Breast epithelium (tissue), 4 donors: ENCODE measurements around the gene CTNNA3. TPM values are rescaled to one million over a fixed set of nuclear protein-coding genes. Genes with fewer than 3 reads are reported as not detected.

ENCODE experiments used
- DNase-seq, 2 donors: peaks; one replicate each; pipeline ENCODE4 v3.0.0-alpha.2; 2019; ENCODE audit warnings: low spot score in 2 of 2
- H3K27ac ChIP-seq, 2 donors: fragments of 200-600 bp; sonication (generic) in 1 of 2; one replicate each; pipeline ENCODE4 v1.5.1; 2016 to 2019; ENCODE audit warnings: mild to moderate bottlenecking in 1 of 2
- H3K27me3 ChIP-seq, 2 donors: fragments of 200-600 bp; sonication (generic) in 1 of 2; one replicate each; pipeline versions ENCODE4 v1.5.1 to v1.6.0; 2017 to 2019; ENCODE audit warnings: control low read depth in 1 of 2, mild to moderate bottlenecking in 1 of 2
- H3K36me3 ChIP-seq: fragments of 200-600 bp; one replicate; pipeline ENCODE4 v1.5.1; 2019
- H3K4me1 ChIP-seq, 2 donors: fragments of 200-600 bp; sonication (generic); one replicate each; pipeline ENCODE4 v1.5.1; 2016 to 2019; ENCODE audit warnings: control low read depth in 1 of 2
- H3K4me3 ChIP-seq, 3 donors: fragments of 200-600 bp; sonication (generic); 1 replicate in 2 of 3; 2 replicates in 1 of 3; pipeline ENCODE4 v1.5.1; 2016 to 2019; ENCODE audit warnings: mild to moderate bottlenecking in 3 of 3, moderate library complexity in 2 of 3
- H3K9me3 ChIP-seq, 2 donors: fragments of 200-600 bp; sonication (generic) in 1 of 2; one replicate each; pipeline ENCODE4 v1.5.1; 2016 to 2019; ENCODE audit warnings: control low read depth in 1 of 2
- CTCF ChIP-seq, 3 donors: fragments of 450-650 bp; IDR thresholded peaks; one replicate each; pipeline ENCODE4 v1.5.1; 2016 to 2017; ENCODE audit warnings: antibody characterized with exemption in 3 of 3, mild to moderate bottlenecking in 3 of 3, moderate library complexity in 3 of 3
- POLR2A ChIP-seq: fragments of 450-650 bp; IDR thresholded peaks from one replicate; pipeline ENCODE4 v1.6.1; 2016; ENCODE audit warnings: antibody characterized with exemption, mild to moderate bottlenecking, moderate library complexity
- POLR2AphosphoS5 ChIP-seq, 3 donors: sonication (generic); formaldehyde crosslinking; IDR thresholded peaks; one replicate each; pipeline ENCODE4 v1.6.1; 2017; ENCODE audit warnings: antibody characterized with exemption in 3 of 3
- intact Hi-C: fragments of 100-400 bp; cut with DNase I; formaldehyde crosslinking; loops from one replicate; pipeline ENCODE4 v1.15.1; 2023; ENCODE audit warnings: low total_unique reads
- total RNA-seq, 3 donors: library from RNA; depleted of rRNA; stranded (reverse); fragments of >200 nt; gene quantifications; one replicate each; pipeline ENCODE4 v1.1.0, GENCODE V29; 2016

Gene CTNNA3
- total RNA-seq, 3 donors from 2014 or later = 0.33 to 1.1 (median 0.59) TPM

DNA sequence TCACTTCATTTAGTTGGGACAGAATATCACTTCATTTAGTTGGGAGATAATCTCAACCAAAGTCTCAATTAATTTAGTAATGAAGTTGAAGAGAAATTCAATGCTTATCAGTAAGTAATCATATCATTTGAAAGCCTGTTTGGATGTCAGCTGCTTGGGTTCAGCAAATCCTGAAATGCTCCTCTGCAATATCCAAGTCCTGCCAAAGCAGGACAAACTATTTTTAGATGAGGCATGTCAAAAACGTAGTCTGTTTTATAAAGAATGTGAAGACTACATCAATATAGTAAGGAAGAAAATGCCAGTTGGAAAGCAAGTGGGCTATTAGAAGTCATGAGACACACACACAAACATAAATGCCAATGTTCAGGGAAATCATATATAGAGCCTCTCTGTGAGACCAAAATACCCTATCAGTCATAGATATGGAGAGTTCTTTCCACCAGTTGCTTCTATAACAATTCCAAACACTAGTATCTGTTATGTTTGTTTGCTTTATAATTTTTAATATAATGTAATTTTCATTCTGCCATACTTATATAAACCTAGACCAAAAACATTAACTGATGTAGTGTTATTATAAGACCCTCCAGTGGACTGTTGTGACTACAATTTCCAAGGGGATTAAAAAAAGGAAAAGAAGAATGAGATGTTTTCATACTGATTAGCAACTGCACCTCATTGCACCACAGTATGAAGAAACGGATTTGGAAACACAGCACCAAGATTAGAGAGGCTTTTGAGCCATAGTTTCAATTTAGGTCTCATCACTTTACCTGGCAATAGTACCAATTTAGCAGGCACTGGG is 609.5 kb downstream of the CTNNA3 start:
- no peaks in the 10 kb centered on the region for H3K27me3 ChIP-seq
- H3K36me3 ChIP-seq = no peaks in the 10 kb centered on the region
- TF ChIP-seq POLR2A (no peak), CTCF (IDR thresholded peaks at IDR 0.05) (no peak), POLR2AphosphoS5 (IDR thresholded peaks at IDR 0.05) (no peak)
- intact Hi-C loops = no loop called here
- H3K9me3 ChIP-seq = no peaks in the 10 kb centered on the region
- H3K27ac ChIP-seq = no peak overlapping the region
- no peaks in the 10 kb centered on the region for H3K4me1 ChIP-seq
- H3K4me3 ChIP-seq = no peak overlapping the region
- DNase-seq = no peak

GRCh38 chr10:67079126-67079525 is 616.9 kb downstream of the CTNNA3 start:
- Histone ChIP-seq H3K9me3 (no peaks in the 10 kb centered on the region), H3K27me3 (peaks cover 0 to 3% of the 10 kb centered on the region in 2 donors), H3K4me3 (no peak overlapping the region), H3K27ac (no peak overlapping the region), H3K4me1 (no peaks in the 10 kb centered on the region), H3K36me3 (no peaks in the 10 kb centered on the region)
- intact Hi-C loops = no loop called here
- DNase-seq = no peak
- TF ChIP-seq POLR2A = no peak
- TF ChIP-seq CTCF (IDR thresholded peaks at IDR 0.05) = no peak
- TF ChIP-seq POLR2AphosphoS5 (IDR thresholded peaks at IDR 0.05) = no peak

DNA sequence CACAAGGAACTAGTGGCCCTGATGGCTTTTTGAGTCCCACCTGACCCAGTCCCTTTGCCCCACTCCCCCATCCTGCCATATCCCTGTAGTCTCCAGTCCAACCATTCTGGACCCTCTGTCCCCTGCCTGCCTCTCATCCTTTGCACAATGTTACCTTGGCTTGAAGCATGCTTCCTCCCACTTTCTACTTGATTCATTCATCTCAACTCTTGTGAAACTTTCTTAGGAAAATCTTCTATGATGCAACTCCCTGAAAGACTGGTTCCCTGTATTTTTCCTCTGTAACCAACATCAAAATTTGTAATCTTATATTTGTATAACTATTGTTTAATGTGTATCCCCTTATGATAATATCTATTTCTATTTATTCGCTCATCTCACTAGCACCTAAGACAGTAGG is 618.6 kb downstream of the CTNNA3 start:
- Histone ChIP-seq H3K9me3 (no peaks in the 10 kb centered on the region), H3K27me3 (peaks cover 0 to 3% of the 10 kb centered on the region in 2 donors), H3K27ac (no peak overlapping the region), H3K4me3 (no peak overlapping the region), H3K4me1 (no peaks in the 10 kb centered on the region), H3K36me3 (no peaks in the 10 kb centered on the region)
- no peak for DNase-seq
- no peak for TF ChIP-seq POLR2A
- TF ChIP-seq CTCF (IDR thresholded peaks at IDR 0.05) = no peak
- TF ChIP-seq POLR2AphosphoS5 (IDR thresholded peaks at IDR 0.05) = no peak
- intact Hi-C loops = no loop called here

DNA sequence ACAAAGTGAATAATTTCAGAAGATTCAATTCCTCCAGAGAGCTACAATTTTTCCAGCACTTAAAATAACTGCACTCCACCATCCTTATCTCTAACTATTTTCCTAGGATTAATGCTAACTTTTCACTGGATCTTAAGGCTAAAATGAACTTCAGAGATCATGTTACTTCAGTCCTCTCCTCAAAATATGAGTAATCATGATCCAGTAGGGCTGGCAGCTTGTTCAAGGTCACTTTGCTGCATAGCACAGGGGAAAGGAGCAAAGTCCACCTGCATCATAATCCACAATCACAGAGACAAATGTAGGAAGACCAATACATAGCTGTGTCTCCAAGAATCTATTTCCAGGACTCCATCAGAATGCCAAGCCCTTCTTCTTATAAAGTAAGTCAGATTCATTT is 619.9 kb downstream of the CTNNA3 start:
- intact Hi-C loops = no loop called here
- Histone ChIP-seq H3K27ac (no peak overlapping the region), H3K36me3 (no peaks in the 10 kb centered on the region), H3K4me1 (no peaks in the 10 kb centered on the region), H3K4me3 (no peak overlapping the region), H3K27me3 (peaks cover 0 to 3% of the 10 kb centered on the region in 2 donors), H3K9me3 (no peaks in the 10 kb centered on the region)
- no peak for TF ChIP-seq POLR2AphosphoS5 (IDR thresholded peaks at IDR 0.05)
- DNase-seq = no peak

DNA sequence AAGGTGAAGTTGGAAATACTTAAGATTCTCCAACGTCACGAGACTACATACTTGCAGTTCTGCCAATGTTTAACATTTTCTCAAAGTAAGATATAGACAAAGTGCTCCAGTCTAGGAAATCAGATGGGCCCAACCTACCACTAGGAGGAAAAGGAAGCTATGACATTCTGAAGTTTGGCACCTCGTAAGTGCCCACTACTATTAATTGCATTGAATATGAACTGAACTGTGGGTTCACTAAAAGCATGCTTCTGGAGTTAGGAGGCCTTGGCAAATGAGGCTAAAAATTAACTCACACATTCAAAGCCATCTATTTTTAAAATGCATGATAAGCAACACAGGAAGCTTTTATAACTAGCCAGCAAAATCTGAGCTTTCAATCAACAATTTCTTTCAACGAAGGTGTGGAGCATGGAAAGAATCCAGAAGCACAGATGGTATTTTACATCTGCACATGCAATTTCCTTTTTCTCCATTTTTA is 620.5 kb downstream of the CTNNA3 start:
- no peak for TF ChIP-seq POLR2A
- no peak for TF ChIP-seq POLR2AphosphoS5 (IDR thresholded peaks at IDR 0.05)
- no peak for TF ChIP-seq CTCF (IDR thresholded peaks at IDR 0.05)
- DNase-seq = no peak
- Histone ChIP-seq H3K36me3 (no peaks in the 10 kb centered on the region), H3K27ac (no peak overlapping the region), H3K4me1 (no peaks in the 10 kb centered on the region), H3K27me3 (peaks cover 0 to 3% of the 10 kb centered on the region in 2 donors), H3K9me3 (no peaks in the 10 kb centered on the region), H3K4me3 (no peak overlapping the region)
- intact Hi-C loops = no loop called here
